PC-3 (cell line): Measurements from ENCODE around the gene AHCYL1. TPM values are rescaled to one million over a fixed set of nuclear protein-coding genes. Genes with fewer than 3 reads are reported as not detected.
A peak's percentile ranks its signal among the peaks of the same experiment; 100 is the strongest.

Experiments
- ATAC-seq: fragments of 200-7000 bp; cut with Tn5 transposase; 2 replicates; pipeline ENCODE4 v1.9.1; 2020; ENCODE audit warnings: mild to moderate bottlenecking, moderate library complexity
- Bru-seq: library from RNA; stranded (reverse); fragments of 400-500 nt; gene quantifications from one replicate; lab custom pipeline; 2021; lab: Mats Ljungman, UMichigan
- BruChase-seq, 2 experiments: library from RNA; stranded (reverse); fragments of 400-500 nt; gene quantifications; one replicate each; lab custom pipeline; 2021; lab: Mats Ljungman, UMichigan
- BruUV-seq: library from RNA; stranded (reverse); fragments of 400-500 nt; replicated peaks from 2 replicates; lab custom pipeline; 2021; lab: Mats Ljungman, UMichigan
- CTCF ChIA-PET: fragments of 300-600 bp; sonication (Branson Sonifier 250); formaldehyde crosslinking; loops from one replicate; lab custom pipeline; 2022; ENCODE audit warnings: antibody characterized with exemption; lab: Charles Lee
- POLR2A ChIA-PET: fragments of 300-600 bp; sonication (Branson Sonifier 250); formaldehyde crosslinking; loops from one replicate; lab custom pipeline; 2022; ENCODE audit warnings: antibody characterized with exemption; ENCODE audit not compliant: unreplicated experiment; lab: Charles Lee
- DNase-seq: peaks from one replicate; pipeline ENCODE4 v3.0.0-alpha.2; 2015
- H2AFZ ChIP-seq: fragments of 300-600 bp; sonication (generic); 2 replicates; pipeline ENCODE4 v1.6.0; 2016; ENCODE audit warnings: antibody characterized with exemption, low read length
- H3F3A ChIP-seq: fragments of 300-600 bp; sonication (generic); one replicate; pipeline ENCODE4 v1.6.0; 2017; ENCODE audit warnings: antibody characterized with exemption, low read length, control low read depth, mild to moderate bottlenecking; ENCODE audit not compliant: unreplicated experiment
- H3K27ac ChIP-seq: fragments of 300-600 bp; sonication (generic); 2 replicates; pipeline ENCODE4 v1.5.1; 2016; ENCODE audit warnings: mild to moderate bottlenecking, low read length
- H3K27me3 ChIP-seq: fragments of 300-600 bp; sonication (generic); 2 replicates; pipeline ENCODE4 v1.6.1; 2016; ENCODE audit warnings: low read length, mixed read lengths
- H3K36me3 ChIP-seq: fragments of 300-600 bp; sonication (generic); 2 replicates; pipeline ENCODE4 v1.6.1; 2016; ENCODE audit warnings: low read depth, mixed run types, low read length, mixed read lengths
- H3K4me1 ChIP-seq: fragments of 300-600 bp; sonication (generic); 2 replicates; pipeline ENCODE4 v1.5.1; 2016; ENCODE audit warnings: low read length; ENCODE audit not compliant: insufficient read depth
- H3K4me2 ChIP-seq: fragments of 300-600 bp; sonication (generic); 2 replicates; pipeline ENCODE4 v1.6.0; 2016; ENCODE audit warnings: low read length
- H3K4me3 ChIP-seq: fragments of 300-600 bp; sonication (generic); 2 replicates; pipeline ENCODE4 v1.5.1; 2016; ENCODE audit warnings: mild to moderate bottlenecking, low read length, mixed read lengths
- H3K79me2 ChIP-seq: fragments of 300-600 bp; sonication (generic); 2 replicates; pipeline ENCODE4 v1.6.1; 2017; ENCODE audit warnings: low read length, mixed read lengths
- H3K9ac ChIP-seq: fragments of 300-600 bp; sonication (generic); 2 replicates; pipeline ENCODE4 v1.6.0; 2016; ENCODE audit warnings: mild to moderate bottlenecking, low read length
- H3K9me2 ChIP-seq: fragments of 300-600 bp; sonication (generic); replicated peaks from 2 replicates; pipeline ENCODE4 v1.6.1; 2016; ENCODE audit warnings: mixed run types, low read length, mixed read lengths
- H3K9me3 ChIP-seq: fragments of 300-600 bp; sonication (generic); 2 replicates; pipeline ENCODE4 v1.6.1; 2016; ENCODE audit warnings: low read length, mixed read lengths
- H4K20me1 ChIP-seq: fragments of 300-600 bp; sonication (generic); 2 replicates; pipeline ENCODE4 v1.6.1; 2016; ENCODE audit warnings: low read length, mixed read lengths
- CTCF ChIP-seq: fragments of 300-600 bp; sonication (generic); conservative IDR thresholded peaks from 2 replicates; pipeline ENCODE4 v1.5.1; 2017; ENCODE audit warnings: antibody characterized with exemption, low read depth, mild to moderate bottlenecking, low read length
- EZH2 ChIP-seq: fragments of 300-600 bp; sonication (generic); IDR thresholded peaks from one replicate; pipeline ENCODE4 v1.6.1; 2017; ENCODE audit warnings: antibody characterized with exemption, mild to moderate bottlenecking, low read length; ENCODE audit not compliant: unreplicated experiment
- EZH2phosphoT487 ChIP-seq: fragments of 300-600 bp; sonication (generic); IDR thresholded peaks from 2 replicates; pipeline ENCODE4 v1.6.1; 2018; ENCODE audit warnings: mild to moderate bottlenecking, antibody characterized with exemption, low read length, borderline replicate concordance
- intact Hi-C: fragments of 100-400 bp; cut with micrococcal nuclease; formaldehyde crosslinking; loops from 2 replicates; pipeline ENCODE4 v1.9.0; 2023
- long read RNA-seq: library from polyadenylated mRNA; unstranded; transcript quantifications from one replicate; pipeline ENCODE4 v2.0.0, GENCODE V29; 2021; ENCODE audit not compliant: unreplicated experiment
- total RNA-seq: library from RNA; depleted of rRNA; stranded (reverse); fragments of >200 nt; gene quantifications from 2 replicates; pipeline ENCODE4 v1.2.3, GENCODE V29; 2014; rRNA removed

AHCYL1 gene
- total RNA-seq (35.8 and 40.9 TPM in 2 replicates), Bru-seq, nascent RNA (percentile 88 among the genes with signal in this experiment), BruChase-seq, experiment 1, labeled RNA remaining after a 6-hour chase (percentile 82 among the genes with signal in this experiment), BruChase-seq, experiment 2, labeled RNA remaining after a 2-hour chase (percentile 90 among the genes with signal in this experiment)
- long read RNA-seq, full-length matches to known transcripts = 249 of 335 reads
- long read RNA-seq, partial matches to known transcripts = 20 of 335 reads
- long read RNA-seq, other reads (novel, unspliced or antisense) = 66 of 335 reads

- Histone ChIP-seq H3K27ac (peak within 1 kb of the TSS; percentile 43), H3K9me2 (no peaks in the 10 kb centered on the region), H3K36me3 (peaks cover 9% of the 10 kb centered on the region), H3K9ac (peak within 1 kb of the TSS; percentile 91), H3K79me2 (peaks cover 48% of the 10 kb centered on the region), H4K20me1 (peaks cover 29% of the 10 kb centered on the region), H3K4me1 (peaks cover 58% of the 10 kb centered on the region), H3F3A (no peaks in the 10 kb centered on the region), H3K4me2 (peak within 1 kb of the TSS; percentile 98), H3K4me3 (peak within 1 kb of the TSS; percentile 84), H3K9me3 (no peaks in the 10 kb centered on the region), H2AFZ (peak within 1 kb of the TSS; percentile 72), H3K27me3 (no peaks in the 10 kb centered on the region)
- intact Hi-C loops = loop anchor here (1.0 to 5.0 kb wide), 5 partner anchors 27 to 437 kb away; partner anchors contain the start of genes CSF1 and GNAI3
- DNase-seq (peak; percentile 99), ATAC-seq (peak; percentile 86)
- POLR2A ChIA-PET = no interaction called here
- CTCF ChIA-PET = interaction anchor here (0.6 to 4.2 kb wide), 24 partner anchors 13 to 438 kb away, joined by 3 to 59 read pairs (median 5); partner anchors contain the start of genes GNAI3 and GNAT2
- TF ChIP-seq CTCF (peak; percentile 94), EZH2phosphoT487 (no peak)
- BruUV-seq = no TSS peak
Measured at GRCh38 chr1:109984456-109985246, at the start of gene AHCYL1. Gene AHCYL1, plus strand, starts transcription at chr1:109984765. Its CDS starts 288 bp downstream, at chr1:109985053.

GRCh38 chr1:109935451-109935900, 49.1 kb upstream of the AHCYL1 start:
- Histone ChIP-seq H3K4me1 (peaks cover 7% of the 10 kb centered on the region; the same call in 1 of the 2 replicates), H2AFZ (no peak overlapping the region), H3K9ac (no peak overlapping the region), H3K9me3 (peaks cover 5% of the 10 kb centered on the region), H3K27ac (no peak overlapping the region), H3K79me2 (no peaks in the 10 kb centered on the region), H3K4me3 (no peak overlapping the region), H3K4me2 (no peak overlapping the region), H4K20me1 (no peaks in the 10 kb centered on the region), H3K36me3 (no peaks in the 10 kb centered on the region), H3K9me2 (no peaks in the 10 kb centered on the region), H3K27me3 (no peaks in the 10 kb centered on the region), H3F3A (no peaks in the 10 kb centered on the region)
- no TSS peak for BruUV-seq
- no peak for TF ChIP-seq EZH2phosphoT487
- TF ChIP-seq CTCF = no peak
- TF ChIP-seq EZH2 = no peak
- ChIA-PET CTCF (no interaction called here), POLR2A (no interaction called here)
- DNase-seq (no peak), ATAC-seq (no peak)
- intact Hi-C loops = no loop called here
